BJ (cell line): ENCODE measurements around the gene RGS6. TPM values are rescaled to one million over a fixed set of nuclear protein-coding genes. Genes with fewer than 3 reads are reported as not detected.
"Not testable (repeated sequence)": the region's sequence is repeated elsewhere in the genome, so short reads cannot be mapped to it uniquely, and the experiment has no call there.

Experiments
- CTCF ChIA-PET: fragments of 350-600 bp; formaldehyde crosslinking; extraction: SDS; loops from one replicate; lab custom pipeline; 2021; ENCODE audit warnings: antibody characterized with exemption, inconsistent platforms; lab: Yijun Ruan, JAX
- POLR2A ChIA-PET: fragments of 300-600 bp; sonication (Branson Sonifier 250); formaldehyde crosslinking; extraction: SDS; loops from one replicate; lab custom pipeline; 2021; ENCODE audit warnings: antibody characterized with exemption; lab: Charles Lee
- DNase-seq: peaks from one replicate; pipeline ENCODE4 v3.0.0-alpha.2; 2011; ENCODE audit warnings: low read depth
- H3K27me3 ChIP-seq: 2 replicates; pipeline ENCODE4 v1.6.0; 2011; ENCODE audit warnings: low read length; ENCODE audit not compliant: control insufficient read depth, insufficient read depth
- H3K36me3 ChIP-seq: 2 replicates; pipeline ENCODE4 v1.5.1; 2011; ENCODE audit warnings: low read length; ENCODE audit not compliant: control insufficient read depth, insufficient read depth
- H3K4me3 ChIP-seq: 2 replicates; pipeline ENCODE4 v1.5.1; 2011; ENCODE audit warnings: low read depth, mild to moderate bottlenecking, control low read depth, low read length
- polyA minus RNA-seq: library from RNA; depleted of rRNA, polyadenylated mRNA; stranded (reverse); fragments of >200 nt; gene quantifications from 2 replicates; pipeline ENCODE4 v1.2.3, GENCODE V29; 2011; rRNA and poly(A)+ RNA removed
- polyA plus RNA-seq: library from polyadenylated mRNA; depleted of rRNA; stranded (reverse); fragments of >200 nt; gene quantifications from 2 replicates; pipeline ENCODE4 v1.2.3, GENCODE V29; 2011; rRNA removed
- TF ChIP-seq, protein P1 (sequence below): IDR thresholded peaks from 2 replicates; pipeline ENCODE4 v1.5.1; 2011; ENCODE audit warnings: low read depth, mild to moderate bottlenecking, control low read depth, inconsistent platforms, low read length, moderate library complexity; ENCODE audit not compliant: insufficient read depth

The RGS6 gene
- polyA plus RNA-seq (not detected in 2 replicates), polyA minus RNA-seq (not detected in 2 replicates)

DNA sequence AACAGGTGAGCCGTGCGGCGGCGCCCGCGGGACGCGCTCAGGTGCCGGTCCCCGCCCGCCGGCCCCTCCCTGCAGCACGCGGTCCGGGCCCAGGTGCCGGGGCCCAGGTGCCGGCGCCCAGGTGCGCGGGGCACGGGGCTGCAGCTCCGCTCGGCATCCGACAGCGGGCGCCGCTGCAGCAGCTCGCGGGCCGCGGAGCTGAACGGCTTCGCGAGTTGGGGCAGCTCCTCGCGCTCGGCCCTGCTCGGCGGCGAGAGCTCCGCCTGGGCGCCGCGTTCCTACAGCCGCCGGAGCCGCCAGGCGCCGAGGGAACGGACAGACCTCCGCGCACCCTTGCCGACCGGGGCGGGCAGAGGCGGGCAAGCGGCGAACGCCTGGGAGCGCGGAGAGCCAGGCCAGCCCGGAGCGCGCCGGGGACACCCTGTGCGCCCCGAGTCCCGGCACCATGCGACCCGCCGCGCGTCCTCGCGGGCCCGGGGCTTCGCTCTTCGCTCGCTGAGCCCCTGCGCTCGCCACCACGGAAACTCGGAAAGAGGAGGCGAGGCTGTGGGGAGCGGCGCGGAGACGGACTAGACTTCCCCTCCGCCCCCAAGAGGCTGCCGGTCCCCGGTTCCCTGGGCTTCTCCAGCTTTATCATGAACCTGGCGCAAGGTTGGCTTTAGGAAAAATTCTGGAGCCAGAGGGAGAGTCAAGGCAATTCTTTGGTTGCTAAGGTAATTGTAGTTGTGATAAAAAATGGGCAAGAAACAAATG is at the start of gene RGS6:
Gene RGS6 (plus strand): TSS at position 201 of the 753 bp plus-strand sequence.
- CTCF ChIA-PET = no interaction called here
- POLR2A ChIA-PET = no interaction called here
- TF ChIP-seq, protein P1, sequence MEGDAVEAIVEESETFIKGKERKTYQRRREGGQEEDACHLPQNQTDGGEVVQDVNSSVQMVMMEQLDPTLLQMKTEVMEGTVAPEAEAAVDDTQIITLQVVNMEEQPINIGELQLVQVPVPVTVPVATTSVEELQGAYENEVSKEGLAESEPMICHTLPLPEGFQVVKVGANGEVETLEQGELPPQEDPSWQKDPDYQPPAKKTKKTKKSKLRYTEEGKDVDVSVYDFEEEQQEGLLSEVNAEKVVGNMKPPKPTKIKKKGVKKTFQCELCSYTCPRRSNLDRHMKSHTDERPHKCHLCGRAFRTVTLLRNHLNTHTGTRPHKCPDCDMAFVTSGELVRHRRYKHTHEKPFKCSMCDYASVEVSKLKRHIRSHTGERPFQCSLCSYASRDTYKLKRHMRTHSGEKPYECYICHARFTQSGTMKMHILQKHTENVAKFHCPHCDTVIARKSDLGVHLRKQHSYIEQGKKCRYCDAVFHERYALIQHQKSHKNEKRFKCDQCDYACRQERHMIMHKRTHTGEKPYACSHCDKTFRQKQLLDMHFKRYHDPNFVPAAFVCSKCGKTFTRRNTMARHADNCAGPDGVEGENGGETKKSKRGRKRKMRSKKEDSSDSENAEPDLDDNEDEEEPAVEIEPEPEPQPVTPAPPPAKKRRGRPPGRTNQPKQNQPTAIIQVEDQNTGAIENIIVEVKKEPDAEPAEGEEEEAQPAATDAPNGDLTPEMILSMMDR = no peak
- no peak within 1 kb of the TSS for H3K4me3 ChIP-seq
- H3K27me3 ChIP-seq = peaks cover 11% of the 10 kb centered on the region
- no peaks in the 10 kb centered on the region for H3K36me3 ChIP-seq
- DNase-seq = no peak

DNA sequence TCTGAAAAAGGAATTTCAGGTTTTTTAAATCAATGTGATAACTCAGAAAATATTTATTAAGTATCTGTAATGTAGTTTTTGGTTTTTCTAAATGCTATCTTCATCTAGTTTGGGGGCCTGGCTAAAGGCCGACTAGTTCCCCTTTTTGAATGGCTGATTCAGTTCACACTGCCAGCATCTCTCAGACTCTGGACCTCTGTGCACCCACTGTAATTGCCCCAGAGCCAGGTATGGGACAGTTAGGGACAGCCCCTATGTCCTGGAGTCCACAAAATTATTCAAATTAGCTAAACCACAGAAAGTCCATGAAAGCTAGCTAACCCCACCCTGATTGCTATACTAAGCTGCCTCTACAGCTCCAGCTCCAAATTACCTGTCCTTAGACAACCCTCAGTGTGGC is 49.1 kb upstream of the RGS6 start:
- H3K27me3 ChIP-seq = no peaks in the 10 kb centered on the region
- H3K4me3 ChIP-seq = no peak overlapping the region
- TF ChIP-seq, protein P1 = no peak
- ChIA-PET CTCF (interaction anchor here (0.9 kb wide), 1 partner anchor 9 kb away, joined by 3 read pairs; no protein-coding TSS in a partner anchor), POLR2A (no interaction called here)
- no peak for DNase-seq
- H3K36me3 ChIP-seq = no peaks in the 10 kb centered on the region

DNA sequence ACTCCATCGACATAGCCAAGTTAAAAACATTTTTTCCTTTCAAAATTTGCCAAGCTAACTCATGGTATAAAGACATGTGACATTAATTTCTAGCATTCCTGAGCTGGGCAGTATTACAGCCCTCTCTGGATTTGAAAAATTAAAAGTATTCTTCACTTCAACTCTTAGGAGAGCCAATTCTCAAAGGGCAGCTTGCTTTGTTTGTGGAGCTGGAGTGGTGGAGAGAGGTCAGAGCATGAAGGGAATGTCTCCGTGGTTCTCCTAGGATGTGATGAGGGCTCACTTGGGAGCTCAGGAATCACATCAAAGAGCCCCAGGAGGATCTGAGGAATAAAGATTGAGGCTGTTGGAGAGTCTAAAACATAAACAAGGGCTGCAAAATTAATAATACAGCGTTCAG is 46.9 kb upstream of the RGS6 start:
- POLR2A ChIA-PET = no interaction called here
- TF ChIP-seq, protein P1 = no peak
- DNase-seq = no peak
- Histone ChIP-seq H3K4me3 (no peak overlapping the region), H3K36me3 (no peaks in the 10 kb centered on the region), H3K27me3 (no peaks in the 10 kb centered on the region)
- CTCF ChIA-PET = no interaction called here

- CTCF ChIA-PET, H3K4me3 ChIP-seq, H3K27me3 ChIP-seq, H3K36me3 ChIP-seq, POLR2A ChIA-PET, DNase-seq: not testable (repeated sequence)
Measured at GRCh38 chr14:71887802-71888201, 44.4 kb upstream of the RGS6 start.

DNA sequence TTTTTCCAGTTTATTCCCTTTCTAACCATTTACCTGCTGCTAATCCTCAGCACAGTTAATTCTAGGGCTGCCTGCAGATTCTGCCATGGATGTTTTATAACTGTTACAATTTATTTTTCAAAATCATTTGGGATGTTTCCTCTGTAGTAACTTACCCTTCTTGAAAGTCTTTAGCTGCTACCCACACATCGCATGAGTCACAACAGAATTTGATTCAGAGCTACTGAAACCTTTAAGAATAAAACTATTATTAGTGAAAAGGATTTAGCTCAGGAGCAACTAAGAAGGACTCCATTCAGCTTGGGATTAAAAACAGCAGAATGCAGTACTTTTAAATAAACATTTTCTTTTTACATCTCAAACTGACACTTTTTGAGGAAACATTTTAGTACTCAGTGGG is 41.7 kb upstream of the RGS6 start:
- CTCF ChIA-PET = interaction anchor here (1.0 kb wide), 1 partner anchor 529 kb away, joined by 3 read pairs; no protein-coding TSS in a partner anchor
- no peak overlapping the region for H3K4me3 ChIP-seq
- H3K36me3 ChIP-seq = no peaks in the 10 kb centered on the region
- POLR2A ChIA-PET = no interaction called here
- H3K27me3 ChIP-seq = no peaks in the 10 kb centered on the region
- no peak for DNase-seq
- TF ChIP-seq, protein P1 = no peak
